B cell (primary cell): Measurements from ENCODE around the gene FBXO9.

ENCODE experiments used
- CTCF ChIP-seq: fragments of 200-600 bp; IDR thresholded peaks from one replicate; pipeline ENCODE4 v1.8.0; 2022; ENCODE audit warnings: antibody characterized with exemption, mild to moderate bottlenecking
- EZH2 ChIP-seq: IDR thresholded peaks from 2 replicates; pipeline ENCODE4 v1.6.1; 2012; ENCODE audit warnings: borderline replicate concordance, low read depth, mild to moderate bottlenecking, moderate library complexity, low read length; ENCODE audit not compliant: insufficient read depth, poor library complexity, severe bottlenecking

GRCh38 chr6:53095716-53096115 lies 30.5 kb downstream of the FBXO9 start:
- no peak for TF ChIP-seq CTCF
- no peak for TF ChIP-seq EZH2
